T-cell (primary cell): ENCODE measurements around the gene AGAP1. TPM values are rescaled to one million over a fixed set of nuclear protein-coding genes. Genes with fewer than 3 reads are reported as not detected.

Experiments used
- ATAC-seq, 4 experiments: fragments of 200-7000 bp in 3 of 4; fragments of 150-1000 bp in 1 of 4; cut with Tn5 transposase; replicated peaks in 1 of 4; 1 replicate in 3 of 4; 2 replicates in 1 of 4; pipeline ENCODE4 v1.10.0; 2021; ENCODE audit warnings: moderate library complexity in 3 of 4, mild to moderate bottlenecking in 2 of 4, moderate number of reproducible peaks in 1 of 4
- CTCF ChIA-PET, 2 donors: fragments of 300-600 bp; sonication (Branson Sonifier 250); formaldehyde crosslinking; loops; one replicate each; lab custom pipeline; 2022; ENCODE audit warnings: antibody characterized with exemption in 2 of 2; lab: Charles Lee
- POLR2A ChIA-PET, 2 donors: fragments of 300-600 bp; sonication (Branson Sonifier 250); formaldehyde crosslinking; loops; one replicate each; lab custom pipeline; 2022; ENCODE audit warnings: antibody characterized with exemption in 2 of 2; lab: Charles Lee
- DNase-seq, 35 experiments: peaks; one replicate each; pipeline versions ENCODE4 v3.0.0 to v3.0.0-alpha.2; 2013 to 2023
- H3K27ac ChIP-seq: one replicate; pipeline ENCODE4 v1.5.1; 2013; ENCODE audit warnings: low read length
- H3K27me3 ChIP-seq, 2 experiments: replicated peaks in 1 of 2; 1 replicate in 1 of 2; 2 replicates in 1 of 2; pipeline versions ENCODE4 v1.6.1 to v1.7.0; 2013; ENCODE audit warnings: low read length in 1 of 2, mixed read lengths in 1 of 2; ENCODE audit not compliant: control insufficient read depth in 2 of 2, insufficient read depth in 2 of 2; ENCODE audit errors: extremely low read depth in 1 of 2
- H3K36me3 ChIP-seq, 2 donors: 1 replicate in 1 of 2; 2 replicates in 1 of 2; pipeline versions ENCODE4 v1.6.1 to v1.7.0; 2013; ENCODE audit warnings: low read length in 1 of 2; ENCODE audit not compliant: control insufficient read depth in 2 of 2, insufficient read depth in 1 of 2; ENCODE audit errors: extremely low read depth in 1 of 2
- H3K4me1 ChIP-seq, 2 experiments: 1 replicate in 1 of 2; 2 replicates in 1 of 2; pipeline versions ENCODE4 v1.6.1 to v1.7.0; 2013; ENCODE audit warnings: low read length in 2 of 2, mixed read lengths in 1 of 2; ENCODE audit not compliant: insufficient read depth in 2 of 2, control insufficient read depth in 1 of 2; ENCODE audit errors: extremely low read depth in 1 of 2
- H3K4me3 ChIP-seq, 2 donors: 1 replicate in 1 of 2; 2 replicates in 1 of 2; pipeline versions ENCODE4 v1.5.1 to v1.7.0; 2013; ENCODE audit warnings: mild to moderate bottlenecking in 2 of 2, low read length in 1 of 2, moderate library complexity in 1 of 2; ENCODE audit not compliant: control insufficient read depth in 1 of 2; ENCODE audit errors: extremely low read depth in 1 of 2
- H3K9me3 ChIP-seq: 2 replicates; pipeline ENCODE4 v1.7.0; 2013
- H3K27ac Mint-ChIP-seq, 2 donors: one replicate each; pipeline ENCODE4 v1.8.0; 2020 to 2021; ENCODE audit warnings: mild to moderate bottlenecking in 2 of 2, mixed read lengths in 2 of 2
- H3K27me3 Mint-ChIP-seq, 2 donors: one replicate each; pipeline ENCODE4 v1.8.0; 2021 to 2022; ENCODE audit warnings: mixed read lengths in 2 of 2
- H3K36me3 Mint-ChIP-seq: one replicate; pipeline ENCODE4 v1.8.0; 2021; ENCODE audit warnings: mixed read lengths
- H3K4me1 Mint-ChIP-seq, 3 donors: one replicate each; pipeline ENCODE4 v1.8.0; 2020 to 2022; ENCODE audit warnings: mixed read lengths in 3 of 3, mild to moderate bottlenecking in 1 of 3
- H3K4me3 Mint-ChIP-seq, 3 donors: one replicate each; pipeline ENCODE4 v1.8.0; 2020 to 2022; ENCODE audit warnings: mild to moderate bottlenecking in 3 of 3, mixed read lengths in 3 of 3, moderate library complexity in 3 of 3
- H3K9me3 Mint-ChIP-seq, 3 donors: one replicate each; pipeline ENCODE4 v1.8.0; 2020 to 2022; ENCODE audit warnings: mixed read lengths in 3 of 3
- WGBS: methylation state at CpG from one replicate; pipeline ENCODE4 v1.1.5; 2013; ENCODE audit warnings: missing lambda C conversion rate; ENCODE audit not compliant: insufficient coverage; 5-methylcytosine and 5-hydroxymethylcytosine counted together
- total RNA-seq, 35 experiments: library from RNA in 6 of 35; stranded (reverse) in 6 of 35; fragments of 120-200 nt in 1 of 35; gene quantifications; one replicate each; pipeline versions ENCODE4 v1.2.1 to v1.2.4 and lab custom pipeline; 2013 to 2026

The AGAP1 gene
- total RNA-seq, 5 donors from 2014 or later (not counting 1 experiment from before 2014, with no cell fraction given), result 3.9 to 15.6 (median 5.2) TPM

- CTCF ChIA-PET, result interaction anchor here in 1 of 2 donors (1.0 kb wide), 1 partner anchor 29 kb away, joined by 5 read pairs; no protein-coding TSS in a partner anchor
- H3K4me1 Mint-ChIP-seq, result no peaks in the 10 kb centered on the region
- H3K9me3 Mint-ChIP-seq, result no peaks in the 10 kb centered on the region
- no peaks in the 10 kb centered on the region for H3K36me3 ChIP-seq
- no peak for DNase-seq
- no peaks in the 10 kb centered on the region for H3K4me1 ChIP-seq
- no peaks in the 10 kb centered on the region for H3K36me3 Mint-ChIP-seq
- POLR2A ChIA-PET, result no interaction called here
- no peak overlapping the region for H3K4me3 ChIP-seq
- H3K27me3 Mint-ChIP-seq, result peaks cover 3 to 17% of the 10 kb centered on the region in 2 donors
- H3K27me3 ChIP-seq, result peaks cover 2 to 6% of the 10 kb centered on the region in 2 experiments
- WGBS, result 77% methylated on average over 8 of the region's 9 CpGs
- no peak overlapping the region for H3K4me3 Mint-ChIP-seq
- ATAC-seq, result no peak
- no peak overlapping the region for H3K27ac Mint-ChIP-seq
- H3K9me3 ChIP-seq, result no peaks in the 10 kb centered on the region
- no peak overlapping the region for H3K27ac ChIP-seq
Observed at GRCh38 chr2:235623111-235623510, 129.3 kb downstream of the AGAP1 start.

GRCh38 chr2:235623752-235624151 lies 129.9 kb downstream of the AGAP1 start:
- Histone ChIP-seq H3K9me3 (no peaks in the 10 kb centered on the region), H3K27ac (no peak overlapping the region), H3K27me3 (peaks cover 2 to 6% of the 10 kb centered on the region in 2 experiments), H3K4me3 (no peak overlapping the region), H3K36me3 (no peaks in the 10 kb centered on the region), H3K4me1 (no peaks in the 10 kb centered on the region)
- no peaks in the 10 kb centered on the region for H3K36me3 Mint-ChIP-seq
- no peaks in the 10 kb centered on the region for H3K4me1 Mint-ChIP-seq
- CTCF ChIA-PET, result no interaction called here
- WGBS, result no CpG with 5 or more reads among the region's 2 CpGs
- DNase-seq (no peak), ATAC-seq (no peak)
- H3K4me3 Mint-ChIP-seq, result no peak overlapping the region
- POLR2A ChIA-PET, result no interaction called here
- H3K9me3 Mint-ChIP-seq, result no peaks in the 10 kb centered on the region
- peaks cover 3 to 18% of the 10 kb centered on the region in 2 donors for H3K27me3 Mint-ChIP-seq
- H3K27ac Mint-ChIP-seq, result no peak overlapping the region

GRCh38 chr2:235626658-235627057 lies 132.8 kb downstream of the AGAP1 start:
- CTCF ChIA-PET, result no interaction called here
- no peak for ATAC-seq
- POLR2A ChIA-PET, result no interaction called here
- Histone ChIP-seq H3K27me3 (peaks cover 2 to 6% of the 10 kb centered on the region in 2 experiments), H3K36me3 (no peaks in the 10 kb centered on the region), H3K27ac (no peak overlapping the region), H3K9me3 (no peaks in the 10 kb centered on the region), H3K4me3 (no peak overlapping the region), H3K4me1 (no peaks in the 10 kb centered on the region)
- Mint-ChIP-seq H3K9me3 (no peaks in the 10 kb centered on the region), H3K27me3 (peaks cover 0 to 12% of the 10 kb centered on the region in 2 donors), H3K4me1 (no peaks in the 10 kb centered on the region), H3K36me3 (no peaks in the 10 kb centered on the region), H3K27ac (no peak overlapping the region), H3K4me3 (no peak overlapping the region)
- DNase-seq, result no peak
- 100% methylated on average over 1 of the region's 5 CpGs for WGBS

- H3K27me3 Mint-ChIP-seq, result peaks cover 2 to 12% of the 10 kb centered on the region in 2 donors
- H3K4me3 Mint-ChIP-seq, result no peak overlapping the region
- H3K4me1 ChIP-seq, result no peaks in the 10 kb centered on the region
- H3K4me1 Mint-ChIP-seq, result no peaks in the 10 kb centered on the region
- H3K27me3 ChIP-seq, result peaks cover 2 to 9% of the 10 kb centered on the region in 2 experiments
- H3K9me3 Mint-ChIP-seq, result no peaks in the 10 kb centered on the region
- ChIA-PET POLR2A (no interaction called here), CTCF (no interaction called here)
- H3K4me3 ChIP-seq, result no peak overlapping the region
- H3K27ac ChIP-seq, result no peak overlapping the region
- H3K27ac Mint-ChIP-seq, result no peak overlapping the region
- DNase-seq (no peak), ATAC-seq (no peak)
- no peaks in the 10 kb centered on the region for H3K36me3 ChIP-seq
- H3K36me3 Mint-ChIP-seq, result no peaks in the 10 kb centered on the region
- WGBS, result 72% methylated on average over 2 of the region's 4 CpGs
- no peaks in the 10 kb centered on the region for H3K9me3 ChIP-seq
Observed at GRCh38 chr2:235627682-235628081, 133.8 kb downstream of the AGAP1 start.

- WGBS, result 77% methylated on average over 17 of the region's 21 CpGs
- ChIA-PET CTCF (no interaction called here), POLR2A (no interaction called here)
- Histone ChIP-seq H3K27ac (no peak overlapping the region), H3K36me3 (no peaks in the 10 kb centered on the region), H3K4me1 (no peaks in the 10 kb centered on the region), H3K9me3 (no peaks in the 10 kb centered on the region), H3K4me3 (no peak overlapping the region), H3K27me3 (peaks cover 0 to 6% of the 10 kb centered on the region in 2 experiments)
- H3K27ac Mint-ChIP-seq, result no peak overlapping the region
- peaks cover 5 to 11% of the 10 kb centered on the region in 2 donors for H3K27me3 Mint-ChIP-seq
- H3K4me3 Mint-ChIP-seq, result no peak overlapping the region
- H3K9me3 Mint-ChIP-seq, result no peaks in the 10 kb centered on the region
- H3K36me3 Mint-ChIP-seq, result no peaks in the 10 kb centered on the region
- DNase-seq (no peak), ATAC-seq (no peak)
- no peaks in the 10 kb centered on the region for H3K4me1 Mint-ChIP-seq
Observed at GRCh38 chr2:235630718-235631296, 137.0 kb downstream of the AGAP1 start.

GRCh38 chr2:235634435-235635158 lies 140.8 kb downstream of the AGAP1 start:
- Mint-ChIP-seq H3K27me3 (peaks cover 6 to 16% of the 10 kb centered on the region in 2 donors), H3K36me3 (no peaks in the 10 kb centered on the region)
- POLR2A ChIA-PET, result no interaction called here

More at GRCh38 chr2:235634435-235635158, 140.8 kb downstream of the AGAP1 start:
- H3K27ac ChIP-seq, result no peak overlapping the region
- Mint-ChIP-seq H3K4me1 (no peaks in the 10 kb centered on the region), H3K4me3 (no peak overlapping the region), H3K9me3 (no peaks in the 10 kb centered on the region), H3K27ac (no peak overlapping the region)
- CTCF ChIA-PET, result no interaction called here
- DNase-seq (no peak), ATAC-seq (no peak)
- no peaks in the 10 kb centered on the region for H3K36me3 ChIP-seq
- WGBS, result 61% methylated on average over 3 of the region's 12 CpGs
- peaks cover 0 to 5% of the 10 kb centered on the region in 2 experiments for H3K4me1 ChIP-seq
- H3K9me3 ChIP-seq, result no peaks in the 10 kb centered on the region
- no peak overlapping the region for H3K4me3 ChIP-seq
- H3K27me3 ChIP-seq, result peaks cover 0 to 14% of the 10 kb centered on the region in 2 experiments
